Smooth muscle cell of the brain vasculature (primary cell): ENCODE data around the gene GRWD1.

Experiments used
- DNase-seq: peaks from one replicate; pipeline ENCODE4 v3.0.0-alpha.2; 2012; ENCODE audit warnings: low read depth, low spot score

The GRWD1 gene

GRCh38 chr19:48456864-48457263, 11.1 kb downstream of the GRWD1 start:
- DNase-seq, result no peak

DNA sequence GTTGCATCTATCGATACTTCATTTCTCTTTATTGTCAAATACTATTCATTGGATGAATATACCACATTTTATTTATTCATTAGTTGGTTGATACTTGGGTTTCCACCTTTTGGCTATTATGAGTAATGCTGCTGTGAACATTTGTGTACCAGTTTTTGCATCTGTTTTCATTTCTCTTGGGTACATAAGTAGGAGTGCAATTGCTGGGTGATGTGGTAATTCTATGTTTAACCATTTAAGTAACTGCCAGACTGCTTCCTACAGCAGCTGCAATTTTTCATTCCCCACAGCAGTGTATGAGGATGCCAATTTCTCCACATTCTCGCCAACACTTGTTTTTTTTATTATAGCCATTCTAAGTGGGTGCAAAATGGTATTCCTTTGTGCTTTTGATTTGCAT, 12.2 kb downstream of the GRWD1 start:
- no peak for DNase-seq

DNA sequence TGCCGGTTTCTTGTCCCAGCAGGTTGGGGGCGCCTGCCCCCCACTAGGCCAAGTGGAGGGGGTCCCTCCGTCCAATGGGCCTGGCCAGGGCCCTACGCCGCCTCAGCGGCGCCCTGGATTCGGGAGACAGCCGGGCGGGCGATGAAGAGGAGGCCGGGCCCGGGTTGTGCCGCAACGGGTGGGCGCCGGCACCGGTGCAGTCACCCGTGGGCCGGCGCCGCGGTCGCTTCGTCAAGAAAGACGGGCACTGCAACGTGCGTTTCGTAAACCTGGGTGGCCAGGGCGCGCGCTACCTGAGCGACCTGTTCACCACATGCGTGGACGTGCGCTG, 15.8 kb downstream of the GRWD1 start:
- no peak for DNase-seq

GRCh38 chr19:48461982-48462655, 16.3 kb downstream of the GRWD1 start:
- DNase-seq, result no peak

- DNase-seq, result no peak
Measured at GRCh38 chr19:48465215-48465614, 19.4 kb downstream of the GRWD1 start.

GRCh38 chr19:48466561-48467325, 21.0 kb downstream of the GRWD1 start:
- DNase-seq, result no peak

- DNase-seq, result peak; percentile 100
Measured at GRCh38 chr19:48468772-48469288, 23.0 kb downstream of the GRWD1 start.

DNA sequence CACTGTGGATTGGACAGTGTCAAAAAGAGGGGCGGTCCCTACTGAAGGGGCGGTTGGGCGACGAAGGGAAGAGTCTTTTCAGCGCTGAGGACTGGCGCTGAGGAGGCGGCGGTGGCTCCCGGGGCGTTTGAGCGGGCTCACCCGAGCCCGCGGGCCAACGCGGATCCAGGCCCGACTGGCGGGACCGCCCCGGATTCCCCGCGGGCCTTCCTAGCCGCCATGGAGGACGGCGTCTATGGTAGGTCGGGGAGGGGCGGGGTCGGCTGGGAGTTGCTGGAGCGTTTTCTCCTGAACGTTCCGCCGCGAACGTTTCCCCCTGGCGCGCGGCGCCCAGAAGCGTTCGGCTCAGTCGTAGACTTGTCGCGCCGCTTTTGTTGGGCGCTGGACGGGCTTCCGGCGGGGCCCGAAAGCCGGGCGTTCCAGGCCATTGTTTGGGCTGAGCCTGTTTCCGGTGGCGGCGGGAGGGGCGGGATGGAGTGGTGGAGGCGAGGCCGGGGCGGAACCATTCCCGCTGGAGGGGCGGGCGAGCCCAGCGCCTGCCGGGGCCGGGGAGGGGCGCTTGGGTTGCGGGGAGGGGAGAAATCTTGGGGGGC, 23.6 kb downstream of the GRWD1 start, which contains the start of gene CYTH2:
CYTH2 (plus strand) TSS at position 81 of the 593 bp plus-strand sequence; CDS start at position 220, 139 bp downstream.
- DNase-seq, result no peak

GRCh38 chr19:48469934-48470680, 24.3 kb downstream of the GRWD1 start:
- no peak for DNase-seq

GRCh38 chr19:48470856-48471255, 25.1 kb downstream of the GRWD1 start:
- DNase-seq, result no peak

DNA sequence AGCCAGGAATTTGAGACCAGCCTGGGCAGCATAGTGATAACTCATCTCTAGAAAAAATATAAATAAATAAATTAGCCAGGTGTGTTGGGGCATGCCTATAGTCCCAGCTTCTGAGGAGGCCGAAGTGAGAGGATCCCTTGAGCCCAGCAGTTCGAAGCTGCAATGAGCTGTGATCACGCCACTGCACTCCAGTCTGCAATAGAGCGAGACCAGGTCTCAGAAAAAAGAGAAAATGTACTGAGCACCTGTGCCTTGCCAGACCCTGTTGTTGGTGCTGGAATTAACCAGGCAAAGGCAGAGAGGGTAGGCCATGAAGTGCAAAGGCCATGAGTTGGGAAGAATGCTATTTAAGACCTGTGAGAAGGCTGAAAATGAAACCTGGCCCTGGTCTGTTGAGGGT, 26.1 kb downstream of the GRWD1 start:
- no peak for DNase-seq

- no peak for DNase-seq
Measured at GRCh38 chr19:48473161-48473966, 27.6 kb downstream of the GRWD1 start.

DNA sequence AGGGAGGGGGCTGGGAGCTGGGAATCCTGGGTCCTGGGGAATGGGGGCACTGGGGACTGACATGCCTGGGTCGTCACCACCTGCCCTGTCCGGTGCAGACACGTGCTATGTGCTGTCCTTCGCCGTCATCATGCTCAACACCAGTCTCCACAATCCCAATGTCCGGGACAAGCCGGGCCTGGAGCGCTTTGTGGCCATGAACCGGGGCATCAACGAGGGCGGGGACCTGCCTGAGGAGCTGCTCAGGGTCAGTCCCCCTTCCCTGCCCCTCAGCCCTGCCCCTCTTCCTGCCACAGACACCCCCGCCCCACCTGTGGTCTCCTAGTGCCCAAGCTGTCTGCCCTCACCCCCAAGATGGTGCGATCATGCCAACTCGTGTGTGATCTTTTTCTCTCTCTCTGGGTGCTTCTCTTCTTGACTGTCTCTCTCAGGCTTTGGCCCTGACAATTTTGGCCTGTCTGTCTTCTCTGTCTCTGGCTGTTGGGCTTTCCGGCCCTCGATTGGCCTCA, 28.4 kb downstream of the GRWD1 start:
- DNase-seq, result no peak

DNA sequence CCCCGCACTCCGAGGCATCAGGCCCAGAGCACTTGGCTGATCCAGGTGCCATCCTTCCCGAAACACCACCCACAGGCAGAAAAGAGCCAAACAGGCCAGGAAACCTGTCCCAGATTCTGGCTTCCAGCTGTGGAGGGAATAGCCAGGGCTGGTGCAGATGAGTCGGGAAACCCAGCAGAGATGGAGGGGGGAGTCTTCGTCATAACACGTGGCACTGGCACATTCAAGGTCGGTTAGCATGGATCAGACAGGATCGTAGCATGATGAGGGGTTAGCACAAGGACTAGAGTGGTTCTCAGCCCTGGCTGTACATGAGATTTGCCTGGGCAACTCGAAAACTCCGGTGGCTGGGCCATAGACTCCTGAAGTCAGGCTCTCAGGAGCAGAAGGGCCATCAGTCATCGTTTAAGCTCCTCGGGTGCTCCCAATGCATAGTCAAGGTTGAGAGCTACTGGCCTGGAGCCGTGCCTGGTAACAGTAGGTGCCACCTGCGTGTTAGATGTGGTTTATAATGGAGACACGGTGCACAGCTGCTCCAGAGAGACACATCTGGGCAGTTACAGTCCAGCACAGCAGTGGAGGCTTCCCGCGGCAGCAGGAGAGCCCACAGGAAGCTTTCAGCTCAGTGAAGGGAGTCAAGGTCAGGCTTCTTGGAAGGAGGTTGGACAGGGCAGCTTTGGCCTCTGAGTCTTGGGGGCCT, 29.7 kb downstream of the GRWD1 start:
- no peak for DNase-seq

DNA sequence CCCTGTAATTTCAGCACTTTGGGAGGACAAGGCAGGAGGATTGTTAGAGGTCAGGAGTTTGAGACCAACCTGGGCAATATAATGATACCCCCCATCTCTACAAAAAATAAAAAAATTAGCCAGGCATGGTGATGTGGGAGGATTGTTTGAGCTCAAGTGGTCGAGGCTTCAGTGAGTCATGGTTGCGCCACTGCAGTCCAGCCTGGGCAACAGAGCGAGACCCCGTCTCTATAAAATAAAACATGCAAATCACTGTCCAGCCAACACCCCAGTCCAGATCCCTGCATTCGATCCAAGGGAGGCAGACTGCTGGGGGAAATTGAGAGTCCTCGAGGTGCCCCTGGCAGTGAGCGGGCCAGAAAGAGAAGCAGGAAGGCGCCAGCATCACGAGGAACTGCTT, 30.4 kb downstream of the GRWD1 start:
- no peak for DNase-seq

- no peak for DNase-seq
Measured at GRCh38 chr19:48477067-48477685, 31.4 kb downstream of the GRWD1 start.

- no peak for DNase-seq
Measured at GRCh38 chr19:48477698-48478338, 32.0 kb downstream of the GRWD1 start.

DNA sequence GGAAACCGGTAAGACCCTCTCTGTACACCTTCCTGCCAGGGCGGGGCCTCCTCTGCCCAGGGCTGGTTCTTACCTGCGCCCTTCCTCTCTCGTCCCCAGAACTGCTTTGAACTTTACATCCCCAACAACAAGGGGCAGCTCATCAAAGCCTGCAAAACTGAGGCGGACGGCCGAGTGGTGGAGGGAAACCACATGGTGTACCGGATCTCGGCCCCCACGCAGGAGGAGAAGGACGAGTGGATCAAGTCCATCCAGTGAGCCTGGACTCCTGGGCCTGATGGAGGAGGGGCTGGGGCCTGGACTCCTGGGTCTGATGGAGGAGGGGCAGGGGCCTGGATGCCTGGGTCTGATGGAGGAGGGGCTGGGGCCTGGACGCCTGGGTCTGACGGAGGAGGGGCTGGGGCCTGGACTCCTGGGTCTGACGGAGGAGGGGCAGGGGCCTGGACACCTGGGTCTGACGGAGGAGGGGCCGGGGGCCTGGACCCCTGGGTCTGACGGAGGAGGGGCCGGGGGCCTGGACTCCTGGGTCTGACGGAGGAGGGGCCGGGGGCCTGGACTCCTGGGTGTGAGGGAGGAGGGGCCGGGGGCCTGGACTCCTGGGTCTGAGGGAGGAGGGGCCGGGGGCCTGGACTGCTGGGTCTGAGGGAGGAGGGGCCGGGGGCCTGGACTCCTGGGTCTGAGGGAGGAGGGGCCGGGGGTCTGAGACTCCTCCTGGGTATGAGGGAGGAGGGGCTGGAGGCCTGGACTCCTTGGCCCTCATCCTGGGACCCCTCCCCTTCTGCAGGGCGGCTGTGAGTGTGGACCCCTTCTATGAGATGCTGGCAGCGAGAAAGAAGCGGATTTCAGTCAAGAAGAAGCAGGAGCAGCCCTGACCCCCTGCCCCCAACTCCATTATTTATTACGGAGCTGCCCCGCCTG, 32.8 kb downstream of the GRWD1 start:
- no peak for DNase-seq
